ENCODE data around the gene ARSH. TPM values are rescaled to one million over a fixed set of nuclear protein-coding genes. Genes with fewer than 3 reads are reported as not detected.

Gene ARSH
- total RNA-seq, 1 experiment from 2014 or later = not detected

Other genes with a start within 250 kb of the ARSH start
- gene GYG2, start 177.6 kb upstream of the ARSH start, total RNA-seq (2014; rRNA removed; shearing (Covaris generic); ENCODE audit: low replicate concordance) = 0.76 and 4.0 TPM in 2 replicates
- gene ARSD, start 77.2 kb upstream of the ARSH start, total RNA-seq (2014; rRNA removed; shearing (Covaris generic); ENCODE audit: low replicate concordance) = 5.9 and 6.6 TPM in 2 replicates
- gene ARSF, start 34.9 kb downstream of the ARSH start, total RNA-seq (2014; rRNA removed; shearing (Covaris generic); ENCODE audit: low replicate concordance) = not detected in 2 replicates

Data from MG63 (cell line).